ENCODE measurements around the gene TOMM5. TPM values are rescaled to one million over a fixed set of nuclear protein-coding genes. Genes with fewer than 3 reads are reported as not detected.

TOMM5 gene
- total and polyA plus RNA-seq, 2 of the 13 experiments (the other 11 are each of a cell fraction or from before 2014, with no cell fraction given) = 147 to 315 TPM

- TF ChIP-seq PREB (CRISPR knock-in tag; IDR thresholded peaks at IDR 0.05) (no peak), ZNF607 (CRISPR knock-in tag; IDR thresholded peaks at IDR 0.05; ENCODE audit: borderline replicate concordance) (no peak), ARID3A (IDR thresholded peaks at IDR 0.05; ENCODE audit: low read depth, low read length) (no peak), ELF1 (CRISPR knock-in tag; IDR thresholded peaks at IDR 0.05) (no peak)
- H3K36me3 ChIP-seq (replicated peaks in 1 of 2; ENCODE audit: control insufficient read depth in 1 of 2, insufficient read depth in 2 of 2, low read length in 2 of 2) = no peaks in the 10 kb centered on the region
- intact Hi-C loops (cut with micrococcal nuclease; ENCODE audit: unreplicated experiment) (no loop called here), in situ Hi-C loops (cut with HindIII; ENCODE audit: extremely low pct_ligation_motif_present, low pct_unique_long_range_greater_than_20kb) (no loop called here)
- no peaks in the 10 kb centered on the region for H3K4me1 ChIP-seq (ENCODE audit: insufficient read depth, low read length)
- H3K27ac ChIP-seq (ENCODE audit: extremely low read length, insufficient read depth, low read length) = no peak overlapping the region
- no peak overlapping the region for H2AFZ ChIP-seq (ENCODE audit: low read length)
- no peaks in the 10 kb centered on the region for H4K20me1 ChIP-seq (ENCODE audit: insufficient read depth, low read length)
- WGBS (ENCODE audit: low lambda C conversion rate) = 5% methylated on average over 4 of the region's 4 CpGs
- ATAC-seq (no peak), FAIRE-seq (no peak), DNase-seq (ENCODE audit: low spot score) (no peak)
- ChIA-PET CTCF (ENCODE audit: low intra/inter-chr PET ratio, low total read pairs) (no interaction called here), POLR2A (no interaction called here)
- no peaks in the 10 kb centered on the region for H3K9me3 ChIP-seq (ENCODE audit: low read length)
- no peak overlapping the region for H3K9ac ChIP-seq (ENCODE audit: insufficient read depth, low read depth, low read length)
- no peak overlapping the region for H3K4me3 ChIP-seq (replicated peaks in 1 of 3; ENCODE audit: insufficient read depth in 1 of 3, low read depth in 2 of 3, low read length in 3 of 3)
- BruUV-seq (replicated peaks) = no TSS peak
- H3K79me2 ChIP-seq (ENCODE audit: insufficient read depth, low read length) = no peaks in the 10 kb centered on the region
- H3K4me2 ChIP-seq (ENCODE audit: low read depth, low read length) = no peak overlapping the region
- H3K27me3 ChIP-seq (ENCODE audit: control insufficient read depth in 1 of 2, insufficient read depth in 2 of 2, low read length in 2 of 2) = peaks cover 0 to 37% of the 10 kb centered on the region in 2 experiments; a peak in 3 of 5 replicates
These were observed 25.4 kb upstream of the TOMM5 start for GRCh38 chr9:37617832-37618231.

GRCh38 chr9:37617161-37617560 lies 24.8 kb upstream of the TOMM5 start:
- Histone ChIP-seq H3K4me3 (replicated peaks in 1 of 3; ENCODE audit: insufficient read depth in 1 of 3, low read depth in 2 of 3, low read length in 3 of 3) (no peak overlapping the region), H3K27ac (ENCODE audit: extremely low read length, insufficient read depth, low read length) (no peak overlapping the region), H3K36me3 (replicated peaks in 1 of 2; ENCODE audit: control insufficient read depth in 1 of 2, insufficient read depth in 2 of 2, low read length in 2 of 2) (no peaks in the 10 kb centered on the region), H3K9ac (ENCODE audit: insufficient read depth, low read depth, low read length) (no peak overlapping the region), H3K4me2 (ENCODE audit: low read depth, low read length) (no peak overlapping the region), H3K9me3 (ENCODE audit: low read length) (no peaks in the 10 kb centered on the region), H4K20me1 (ENCODE audit: insufficient read depth, low read length) (no peaks in the 10 kb centered on the region), H3K27me3 (ENCODE audit: control insufficient read depth in 1 of 2, insufficient read depth in 2 of 2, low read length in 2 of 2) (peaks cover 0 to 37% of the 10 kb centered on the region in 2 experiments; a peak in 3 of 5 replicates), H3K79me2 (ENCODE audit: insufficient read depth, low read length) (no peaks in the 10 kb centered on the region), H3K4me1 (ENCODE audit: insufficient read depth, low read length) (no peaks in the 10 kb centered on the region), H2AFZ (ENCODE audit: low read length) (no peak overlapping the region)
- ATAC-seq = no peak
- intact Hi-C loops (cut with micrococcal nuclease; ENCODE audit: unreplicated experiment) = no loop called here
- DNase-seq (ENCODE audit: low spot score) = no peak
- BruUV-seq (replicated peaks) = no TSS peak
- TF ChIP-seq ZNF143 (CRISPR knock-in tag; IDR thresholded peaks at IDR 0.05) = no peak
- TF ChIP-seq ATRX (CRISPR knock-in tag; IDR thresholded peaks at IDR 0.05; ENCODE audit: borderline replicate concordance) = no peak
- no peak for TF ChIP-seq CHD4 (IDR thresholded peaks at IDR 0.05; ENCODE audit: borderline replicate concordance, low read length)
- ChIA-PET POLR2A (no interaction called here), CTCF (ENCODE audit: low intra/inter-chr PET ratio, low total read pairs) (no interaction called here)
- no peak for FAIRE-seq
- in situ Hi-C loops (cut with HindIII; ENCODE audit: extremely low pct_ligation_motif_present, low pct_unique_long_range_greater_than_20kb) = no loop called here
- WGBS (ENCODE audit: low lambda C conversion rate) = 0% methylated on average over 2 of the region's 2 CpGs

Measured in HepG2 (cell line).